Smooth muscle cell (in vitro differentiated cells): ENCODE measurements around the gene CYP27B1. TPM values are rescaled to one million over a fixed set of nuclear protein-coding genes. Genes with fewer than 3 reads are reported as not detected.
A peak's percentile ranks its signal among the peaks of the same experiment; 100 is the strongest.

Source experiments
- DNase-seq: peaks from one replicate; lab custom pipeline; 2025; ENCODE audit not compliant: unreplicated experiment; lab: John Stamatoyannopoulos, UW
- H2AFZ ChIP-seq: fragments of 200-600 bp; sonication (generic); 2 replicates; pipeline ENCODE4 v1.6.0; 2016; ENCODE audit warnings: antibody characterized with exemption, low read depth, mild to moderate bottlenecking
- H3F3A ChIP-seq: fragments of 200-600 bp; sonication (generic); 2 replicates; pipeline ENCODE4 v1.6.0; 2017; ENCODE audit warnings: antibody characterized with exemption, low read depth
- H3K27ac ChIP-seq: fragments of 200-600 bp; sonication (generic); 2 replicates; pipeline ENCODE4 v1.5.1; 2016; ENCODE audit warnings: low read depth, mild to moderate bottlenecking
- H3K27me3 ChIP-seq: fragments of 200-600 bp; sonication (generic); 2 replicates; pipeline ENCODE4 v1.6.1; 2016; ENCODE audit warnings: low read depth, mild to moderate bottlenecking
- H3K36me3 ChIP-seq: fragments of 200-600 bp; sonication (generic); 2 replicates; pipeline ENCODE4 v1.5.1; 2016; ENCODE audit warnings: low read depth
- H3K4me1 ChIP-seq: fragments of 200-600 bp; sonication (generic); 2 replicates; pipeline ENCODE4 v1.5.1; 2016; ENCODE audit warnings: low read depth
- H3K4me2 ChIP-seq: fragments of 200-600 bp; sonication (generic); 2 replicates; pipeline ENCODE4 v1.6.0; 2016; ENCODE audit warnings: mild to moderate bottlenecking
- H3K4me3 ChIP-seq: fragments of 200-600 bp; sonication (generic); 2 replicates; pipeline ENCODE4 v1.5.1; 2016; ENCODE audit warnings: mild to moderate bottlenecking
- H3K79me2 ChIP-seq: fragments of 200-600 bp; sonication (generic); 2 replicates; pipeline ENCODE4 v1.6.0; 2016; ENCODE audit warnings: low read depth, mild to moderate bottlenecking
- H3K9ac ChIP-seq: fragments of 200-600 bp; sonication (generic); 2 replicates; pipeline ENCODE4 v1.6.0; 2016; ENCODE audit warnings: low read depth
- H3K9me3 ChIP-seq: fragments of 200-600 bp; sonication (generic); replicated peaks from 2 replicates; pipeline ENCODE4 v1.5.1; 2016; ENCODE audit warnings: low read depth
- H4K20me1 ChIP-seq: fragments of 200-600 bp; sonication (generic); 2 replicates; pipeline ENCODE4 v1.6.0; 2016; ENCODE audit warnings: low read depth
- WGBS: methylation state at CpG from one replicate; pipeline ENCODE4 v1.1.7; 2016; ENCODE audit warnings: low lambda C conversion rate; 5-methylcytosine and 5-hydroxymethylcytosine counted together
- polyA plus RNA-seq: library from polyadenylated mRNA; unstranded; fragments of >200 nt; fragmentation: Nextera tagmentation; extraction: Ambion mirVana; gene quantifications from 2 replicates; pipeline ENCODE4 v1.2.1, GENCODE V29; 2016
- total RNA-seq: library from RNA; depleted of rRNA; stranded (reverse); fragments of >200 nt; gene quantifications from 2 replicates; pipeline ENCODE4 v1.2.3, GENCODE V29; 2014
- TF ChIP-seq, protein P1 (sequence below): fragments of 200-600 bp; sonication (generic); IDR thresholded peaks from 2 replicates; pipeline ENCODE4 v1.5.1; 2017; ENCODE audit warnings: borderline replicate concordance, mild to moderate bottlenecking, antibody characterized with exemption; ENCODE audit not compliant: insufficient read depth, poor library complexity, severe bottlenecking

Gene CYP27B1
- total and polyA plus RNA-seq, 2 experiments from 2014 or later, result 0.81 to 1.7 TPM

DNA sequence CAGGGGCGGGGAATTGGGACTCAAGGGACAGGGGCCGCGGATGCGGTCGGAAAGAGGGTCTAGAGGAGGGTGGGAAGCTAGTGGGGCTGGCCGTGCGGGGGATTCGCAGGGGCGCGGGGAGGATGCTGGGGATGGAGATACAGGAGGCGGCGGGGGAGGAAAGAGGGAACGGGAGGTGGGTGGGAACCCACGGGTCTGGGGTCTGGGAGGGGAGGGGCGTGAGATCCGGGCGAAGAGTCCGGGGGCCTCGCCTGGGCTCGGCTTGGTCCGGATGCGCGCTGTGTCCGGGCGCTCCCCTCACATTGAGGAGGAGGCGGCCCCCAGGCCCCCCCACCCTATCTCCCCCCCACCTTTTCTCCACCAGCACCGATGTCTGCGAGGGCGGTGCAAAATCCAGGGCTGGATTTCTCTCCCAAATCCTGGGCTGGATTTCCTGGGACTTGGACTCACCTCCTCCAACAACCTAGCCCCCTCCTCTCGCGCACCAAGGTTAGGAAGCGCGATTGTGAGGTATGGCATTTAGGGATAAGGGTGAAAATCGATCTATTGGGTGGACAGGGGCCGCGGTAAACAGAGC, 28.1 kb downstream of the CYP27B1 start, which contains the start of gene AGAP2:
AGAP2 (minus strand) TSS at position 82 of the 577 bp plus-strand sequence. CDS start 496 bp downstream, outside the sequence.
- Histone ChIP-seq H3K27ac (no peak within 1 kb of the TSS), H3K9ac (no peak within 1 kb of the TSS), H4K20me1 (no peaks in the 10 kb centered on the region), H3K4me1 (peaks cover 17% of the 10 kb centered on the region), H3K36me3 (no peaks in the 10 kb centered on the region), H3F3A (no peaks in the 10 kb centered on the region), H3K4me3 (peak within 1 kb of the TSS; percentile 46), H3K9me3 (no peaks in the 10 kb centered on the region), H2AFZ (no peak within 1 kb of the TSS), H3K27me3 (peaks cover 95% of the 10 kb centered on the region), H3K4me2 (peak within 1 kb of the TSS; percentile 87), H3K79me2 (no peaks in the 10 kb centered on the region)
- no peak for DNase-seq
- WGBS, result 3% methylated on average over 7 of the region's 36 CpGs
- TF ChIP-seq, protein P1, sequence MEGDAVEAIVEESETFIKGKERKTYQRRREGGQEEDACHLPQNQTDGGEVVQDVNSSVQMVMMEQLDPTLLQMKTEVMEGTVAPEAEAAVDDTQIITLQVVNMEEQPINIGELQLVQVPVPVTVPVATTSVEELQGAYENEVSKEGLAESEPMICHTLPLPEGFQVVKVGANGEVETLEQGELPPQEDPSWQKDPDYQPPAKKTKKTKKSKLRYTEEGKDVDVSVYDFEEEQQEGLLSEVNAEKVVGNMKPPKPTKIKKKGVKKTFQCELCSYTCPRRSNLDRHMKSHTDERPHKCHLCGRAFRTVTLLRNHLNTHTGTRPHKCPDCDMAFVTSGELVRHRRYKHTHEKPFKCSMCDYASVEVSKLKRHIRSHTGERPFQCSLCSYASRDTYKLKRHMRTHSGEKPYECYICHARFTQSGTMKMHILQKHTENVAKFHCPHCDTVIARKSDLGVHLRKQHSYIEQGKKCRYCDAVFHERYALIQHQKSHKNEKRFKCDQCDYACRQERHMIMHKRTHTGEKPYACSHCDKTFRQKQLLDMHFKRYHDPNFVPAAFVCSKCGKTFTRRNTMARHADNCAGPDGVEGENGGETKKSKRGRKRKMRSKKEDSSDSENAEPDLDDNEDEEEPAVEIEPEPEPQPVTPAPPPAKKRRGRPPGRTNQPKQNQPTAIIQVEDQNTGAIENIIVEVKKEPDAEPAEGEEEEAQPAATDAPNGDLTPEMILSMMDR, result no peak

DNA sequence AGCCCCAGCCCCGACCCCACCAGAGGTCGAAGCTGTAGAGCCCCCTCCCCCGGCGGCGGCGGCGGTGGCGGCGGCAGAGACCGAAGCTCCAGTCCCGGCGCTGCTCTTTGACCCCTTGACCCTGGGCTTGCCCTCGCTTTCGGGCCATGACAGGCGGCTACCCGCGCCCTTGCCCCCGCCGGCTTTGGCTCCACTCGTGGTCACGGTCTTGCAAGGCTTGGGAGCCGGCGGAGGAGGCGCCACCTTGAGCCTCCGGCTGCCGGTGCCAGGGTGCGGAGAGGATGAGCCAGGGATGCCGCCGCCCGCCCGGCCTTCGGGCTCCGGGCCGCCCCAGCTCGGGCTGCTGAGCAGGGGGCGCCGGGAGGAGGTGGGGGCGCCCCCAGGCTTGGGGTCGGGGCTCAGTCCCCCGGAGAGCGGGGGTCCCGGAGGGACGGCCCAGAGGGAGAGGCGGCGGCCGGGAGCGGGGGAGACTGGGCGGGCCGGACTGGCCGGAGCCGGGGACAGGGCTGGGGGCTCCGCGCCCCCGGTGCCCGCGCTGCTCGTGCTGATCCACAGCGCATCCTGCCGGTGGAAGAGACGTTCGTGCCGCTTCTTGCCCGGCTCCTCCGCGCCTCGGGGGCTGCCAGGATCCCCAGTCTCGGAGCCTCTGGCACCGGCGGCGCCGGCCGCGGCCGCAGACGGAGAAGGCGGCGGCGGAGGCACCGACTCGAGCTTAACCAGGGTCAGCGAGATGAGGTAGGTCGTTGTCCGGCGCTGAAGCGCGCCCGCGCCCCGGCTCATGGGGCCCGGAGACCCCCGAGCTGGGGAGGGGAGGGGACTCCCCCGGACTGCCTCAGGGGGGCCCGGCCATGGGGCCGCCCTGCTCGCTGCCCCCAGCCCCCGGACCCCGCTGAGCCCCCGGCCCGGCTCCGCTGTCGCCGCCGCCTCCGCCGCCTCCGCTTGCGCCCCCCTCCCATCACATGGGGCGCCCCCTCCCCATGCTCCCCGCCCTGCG, 29.1 kb downstream of the CYP27B1 start:
- Histone ChIP-seq H3K9me3 (no peaks in the 10 kb centered on the region), H3K4me3 (peak overlapping the region; percentile 46), H4K20me1 (no peaks in the 10 kb centered on the region), H3K9ac (no peak overlapping the region), H3K79me2 (no peaks in the 10 kb centered on the region), H3K27me3 (peaks cover 100% of the 10 kb centered on the region), H2AFZ (no peak overlapping the region), H3K36me3 (no peaks in the 10 kb centered on the region), H3K27ac (no peak overlapping the region), H3K4me1 (peaks cover 17% of the 10 kb centered on the region), H3F3A (no peaks in the 10 kb centered on the region), H3K4me2 (peak overlapping the region; percentile 87)
- WGBS, result 2% methylated on average over 44 of the region's 110 CpGs
- no peak for DNase-seq
- TF ChIP-seq, protein P1, result peak; percentile 31

DNA sequence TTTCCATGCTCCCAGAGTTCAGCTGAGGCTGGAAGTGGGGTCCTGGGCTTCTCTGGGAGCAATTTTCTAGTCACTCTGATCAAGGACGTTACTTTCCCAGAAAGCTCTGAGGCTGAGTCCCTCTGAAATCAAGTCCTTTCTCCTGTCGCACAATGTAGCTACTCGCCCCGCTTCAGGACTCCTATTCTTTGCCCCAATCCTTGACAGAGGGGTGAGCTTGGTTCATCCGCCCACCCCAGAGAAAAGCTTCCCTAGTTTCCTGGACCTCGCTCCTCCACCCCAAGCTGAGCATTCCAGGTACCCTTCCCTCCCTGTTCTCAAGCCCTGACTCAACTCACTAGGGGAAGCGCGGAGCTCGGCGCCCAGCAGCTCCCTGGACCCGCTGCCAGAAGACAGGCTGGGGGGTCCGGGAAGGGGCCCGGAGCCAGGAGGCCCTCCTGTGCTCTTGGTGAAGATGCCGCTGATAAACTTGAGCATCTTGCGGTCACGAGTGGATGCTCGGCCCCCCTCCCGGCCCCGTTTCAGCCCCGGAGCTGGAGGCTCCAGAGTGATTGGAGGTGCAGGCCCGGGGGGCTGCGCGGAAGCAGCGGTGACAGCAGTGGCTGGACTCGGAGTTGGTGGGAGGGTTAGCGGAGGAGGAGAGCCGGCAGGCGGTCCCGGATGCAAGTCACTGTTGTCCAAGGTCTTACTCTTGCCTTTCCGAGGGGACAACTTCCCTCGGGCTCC, 30.0 kb downstream of the CYP27B1 start:
- Histone ChIP-seq H3K36me3 (no peaks in the 10 kb centered on the region), H3K9me3 (no peaks in the 10 kb centered on the region), H3K27ac (no peak overlapping the region), H3K27me3 (peaks cover 100% of the 10 kb centered on the region), H2AFZ (no peak overlapping the region), H3K9ac (no peak overlapping the region), H3K4me1 (peaks cover 17% of the 10 kb centered on the region), H4K20me1 (no peaks in the 10 kb centered on the region), H3F3A (no peaks in the 10 kb centered on the region), H3K4me3 (peak overlapping the region; percentile 46), H3K79me2 (no peaks in the 10 kb centered on the region), H3K4me2 (peak overlapping the region; percentile 87)
- DNase-seq, result no peak
- 8% methylated on average over 21 of the region's 31 CpGs for WGBS
- TF ChIP-seq, protein P1, result no peak
